Osteocyte (in vitro differentiated cells): ENCODE measurements around the gene BCL2L11. TPM values are rescaled to one million over a fixed set of nuclear protein-coding genes. Genes with fewer than 3 reads are reported as not detected.

Source experiments
- DNase-seq: peaks from one replicate; pipeline ENCODE4 v3.0.0; 2021; ENCODE audit warnings: mixed read lengths; ENCODE audit not compliant: unreplicated experiment; ENCODE audit errors: extremely low spot score
- H3K27ac Mint-ChIP-seq: one replicate; pipeline ENCODE4 v1.8.0; 2021; ENCODE audit warnings: mild to moderate bottlenecking, mixed read lengths; ENCODE audit not compliant: unreplicated experiment
- H3K27me3 Mint-ChIP-seq: one replicate; pipeline ENCODE4 v1.8.0; 2021; ENCODE audit warnings: mixed read lengths; ENCODE audit not compliant: unreplicated experiment
- H3K36me3 Mint-ChIP-seq: one replicate; pipeline ENCODE4 v1.8.0; 2021; ENCODE audit warnings: mixed read lengths; ENCODE audit not compliant: unreplicated experiment
- H3K4me1 Mint-ChIP-seq: one replicate; pipeline ENCODE4 v1.8.0; 2021; ENCODE audit warnings: mixed read lengths; ENCODE audit not compliant: unreplicated experiment
- H3K4me3 Mint-ChIP-seq: one replicate; pipeline ENCODE4 v1.8.0; 2021; ENCODE audit warnings: mild to moderate bottlenecking, moderate library complexity, mixed read lengths; ENCODE audit not compliant: unreplicated experiment
- H3K9me3 Mint-ChIP-seq: one replicate; pipeline ENCODE4 v1.8.0; 2021; ENCODE audit warnings: mixed read lengths; ENCODE audit not compliant: unreplicated experiment
- total RNA-seq: library from RNA; stranded (reverse); gene quantifications from 2 replicates; pipeline ENCODE4 v1.2.1, GENCODE V29; 2021
- TF ChIP-seq, protein P1 (sequence below): fragments of 200-600 bp; sonication (generic); IDR thresholded peaks from 2 replicates; pipeline ENCODE4 v1.5.0; 2021; ENCODE audit warnings: antibody characterized with exemption, mild to moderate bottlenecking, moderate library complexity

BCL2L11 gene
- total RNA-seq, 1 donor from 2014 or later: 38.9 TPM

DNA sequence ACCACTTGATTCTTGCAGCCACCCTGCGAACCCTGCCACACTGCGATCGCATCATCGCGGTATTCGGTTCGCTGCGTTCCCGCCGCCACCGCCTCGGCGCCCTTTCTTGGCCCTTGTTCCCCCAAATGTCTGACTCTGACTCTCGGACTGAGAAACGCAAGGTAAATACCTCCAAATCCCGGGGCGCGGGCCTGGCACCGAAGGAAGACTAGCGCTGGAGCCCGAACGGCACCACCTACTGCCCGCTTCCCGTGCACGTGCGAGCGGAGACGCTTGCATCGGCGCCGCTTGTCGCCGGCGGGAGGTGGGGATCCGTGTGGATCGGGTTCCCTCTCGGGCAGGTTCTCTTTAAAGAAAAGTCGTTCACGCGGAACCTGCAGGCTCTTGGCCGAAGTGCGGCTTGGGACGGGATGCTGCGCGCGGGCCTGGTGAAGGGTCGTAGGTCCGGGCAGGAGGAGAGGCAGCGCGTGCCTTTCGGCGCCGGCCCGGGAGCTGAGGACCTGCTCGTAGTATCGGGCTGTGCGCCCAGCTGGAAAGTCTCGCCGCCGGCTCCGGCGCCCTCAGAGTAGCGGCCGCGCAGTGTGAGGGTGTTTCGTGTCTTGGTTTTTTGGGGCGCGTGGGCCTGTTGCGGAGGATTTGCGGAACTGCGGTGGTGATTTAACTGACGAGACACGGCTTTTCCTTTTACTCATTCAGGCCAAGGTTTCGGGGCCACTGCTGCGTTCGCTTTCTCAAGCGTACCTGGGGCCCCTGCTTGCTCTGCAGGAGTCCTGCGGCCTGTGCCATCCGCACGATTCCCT, 514 bp downstream of the BCL2L11 start:
- Mint-ChIP-seq H3K9me3 (no peaks in the 10 kb centered on the region), H3K4me3 (peak overlapping the region; percentile 92), H3K27ac (peak overlapping the region; percentile 84), H3K27me3 (peaks cover 8% of the 10 kb centered on the region), H3K4me1 (peaks cover 50% of the 10 kb centered on the region), H3K36me3 (peaks cover 28% of the 10 kb centered on the region)
- peak; percentile 87 for DNase-seq
- TF ChIP-seq, protein P1, sequence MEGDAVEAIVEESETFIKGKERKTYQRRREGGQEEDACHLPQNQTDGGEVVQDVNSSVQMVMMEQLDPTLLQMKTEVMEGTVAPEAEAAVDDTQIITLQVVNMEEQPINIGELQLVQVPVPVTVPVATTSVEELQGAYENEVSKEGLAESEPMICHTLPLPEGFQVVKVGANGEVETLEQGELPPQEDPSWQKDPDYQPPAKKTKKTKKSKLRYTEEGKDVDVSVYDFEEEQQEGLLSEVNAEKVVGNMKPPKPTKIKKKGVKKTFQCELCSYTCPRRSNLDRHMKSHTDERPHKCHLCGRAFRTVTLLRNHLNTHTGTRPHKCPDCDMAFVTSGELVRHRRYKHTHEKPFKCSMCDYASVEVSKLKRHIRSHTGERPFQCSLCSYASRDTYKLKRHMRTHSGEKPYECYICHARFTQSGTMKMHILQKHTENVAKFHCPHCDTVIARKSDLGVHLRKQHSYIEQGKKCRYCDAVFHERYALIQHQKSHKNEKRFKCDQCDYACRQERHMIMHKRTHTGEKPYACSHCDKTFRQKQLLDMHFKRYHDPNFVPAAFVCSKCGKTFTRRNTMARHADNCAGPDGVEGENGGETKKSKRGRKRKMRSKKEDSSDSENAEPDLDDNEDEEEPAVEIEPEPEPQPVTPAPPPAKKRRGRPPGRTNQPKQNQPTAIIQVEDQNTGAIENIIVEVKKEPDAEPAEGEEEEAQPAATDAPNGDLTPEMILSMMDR: no peak

DNA sequence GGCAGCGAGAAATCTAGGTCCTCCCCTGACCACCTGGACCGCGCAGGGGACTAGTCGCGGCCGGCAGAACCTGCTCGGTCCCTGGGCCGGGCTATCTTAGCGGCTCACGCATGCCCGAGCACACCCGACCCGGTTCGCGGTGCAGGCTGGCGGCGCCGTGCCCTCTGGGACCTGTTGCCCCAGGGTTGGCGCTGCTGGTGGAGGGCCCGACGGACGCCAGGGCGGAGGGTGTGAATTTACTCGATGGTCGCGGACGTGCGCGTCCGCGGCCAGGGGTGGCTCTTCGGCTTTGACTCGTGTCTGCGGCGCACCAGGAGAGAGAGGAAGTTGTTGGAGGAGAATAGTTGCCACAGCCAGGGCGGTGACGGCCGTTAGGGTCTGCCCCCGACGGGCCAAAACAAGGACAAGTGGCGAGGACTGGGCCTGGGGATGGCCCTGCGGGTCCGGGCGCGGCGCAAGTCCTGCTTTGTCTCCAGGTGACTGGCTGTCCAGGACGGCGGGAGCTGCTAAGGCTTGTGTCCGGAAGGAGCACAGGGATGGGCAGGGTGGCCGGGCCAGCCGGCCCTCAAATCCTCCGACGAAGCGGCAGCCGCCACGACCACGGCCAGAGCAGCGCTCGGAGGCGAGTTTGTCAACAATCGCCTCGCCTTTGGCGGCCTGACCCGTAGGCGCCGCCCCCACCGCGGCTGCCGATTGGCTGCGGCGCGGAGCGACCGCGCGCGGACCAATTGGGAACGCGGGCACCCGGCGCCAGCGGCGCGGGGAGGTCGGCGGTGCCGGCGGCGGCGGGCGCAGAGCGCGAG, 1.3 kb downstream of the BCL2L11 start:
- Mint-ChIP-seq H3K4me1 (peaks cover 55% of the 10 kb centered on the region), H3K4me3 (peak overlapping the region; percentile 92), H3K36me3 (peaks cover 36% of the 10 kb centered on the region), H3K27me3 (peaks cover under 1% of the 10 kb centered on the region), H3K9me3 (no peaks in the 10 kb centered on the region), H3K27ac (peak overlapping the region; percentile 84)
- peak; percentile 95 for DNase-seq
- TF ChIP-seq, protein P1: no peak

DNA sequence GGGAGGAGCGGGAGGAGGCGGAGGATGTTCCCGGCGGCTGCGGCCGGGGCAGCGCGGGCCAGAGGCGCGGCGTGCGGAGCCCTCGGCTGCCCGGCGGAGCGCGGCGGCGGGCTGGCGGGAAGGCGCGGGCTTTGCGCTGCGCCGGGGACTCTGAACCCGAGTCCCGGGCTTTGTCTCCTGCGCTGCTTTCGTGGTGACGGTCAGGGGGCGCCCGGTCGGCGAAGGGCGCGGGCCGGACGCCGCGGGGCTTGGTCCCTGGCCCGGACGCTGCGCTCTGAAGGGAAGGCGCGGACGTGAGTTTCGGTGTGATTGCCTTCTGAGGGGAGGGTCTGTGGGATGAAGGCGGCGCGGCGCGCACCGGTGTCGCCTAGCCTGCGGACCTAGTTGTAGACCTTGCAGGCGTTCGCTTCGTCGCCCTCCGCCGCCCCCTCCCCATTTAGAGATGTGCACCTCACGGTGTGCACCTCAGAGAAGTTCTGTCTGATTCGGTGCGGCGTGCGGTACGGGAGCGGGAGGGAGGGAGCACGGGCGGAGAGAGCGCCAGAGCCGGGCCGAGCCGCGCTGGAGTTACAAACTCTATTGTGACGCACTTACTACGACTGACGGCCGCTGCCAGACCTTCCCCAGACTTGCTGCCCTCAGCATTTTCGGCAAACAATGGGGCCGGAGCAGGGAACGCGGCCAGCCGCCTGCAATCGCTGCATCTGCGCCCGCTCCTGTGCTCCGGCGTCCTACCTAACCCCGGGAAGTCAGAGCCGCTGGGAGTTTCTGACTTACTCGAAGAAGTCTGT, 2.1 kb downstream of the BCL2L11 start:
- peak overlapping the region; percentile 90 for H3K4me3 Mint-ChIP-seq

DNA sequence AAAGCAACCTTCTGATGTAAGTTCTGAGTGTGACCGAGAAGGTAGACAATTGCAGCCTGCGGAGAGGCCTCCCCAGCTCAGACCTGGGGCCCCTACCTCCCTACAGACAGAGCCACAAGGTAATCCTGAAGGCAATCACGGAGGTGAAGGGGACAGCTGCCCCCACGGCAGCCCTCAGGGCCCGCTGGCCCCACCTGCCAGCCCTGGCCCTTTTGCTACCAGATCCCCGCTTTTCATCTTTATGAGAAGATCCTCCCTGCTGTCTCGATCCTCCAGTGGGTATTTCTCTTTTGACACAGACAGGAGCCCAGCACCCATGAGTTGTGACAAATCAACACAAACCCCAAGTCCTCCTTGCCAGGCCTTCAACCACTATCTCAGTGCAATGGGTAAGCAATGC, 3.0 kb downstream of the BCL2L11 start:
- H3K36me3 Mint-ChIP-seq: peaks cover 52% of the 10 kb centered on the region
- DNase-seq: no peak
- H3K4me3 Mint-ChIP-seq: peak overlapping the region; percentile 90
- no peaks in the 10 kb centered on the region for H3K9me3 Mint-ChIP-seq
- TF ChIP-seq, protein P1: no peak
- H3K27me3 Mint-ChIP-seq: no peaks in the 10 kb centered on the region
- peak overlapping the region; percentile 31 for H3K27ac Mint-ChIP-seq
- H3K4me1 Mint-ChIP-seq: peaks cover 49% of the 10 kb centered on the region

More for the DNA sequence above, 2.1 kb downstream of the BCL2L11 start:
- Mint-ChIP-seq H3K4me1 (peaks cover 55% of the 10 kb centered on the region), H3K9me3 (no peaks in the 10 kb centered on the region), H3K27me3 (no peaks in the 10 kb centered on the region), H3K36me3 (peaks cover 43% of the 10 kb centered on the region), H3K27ac (peak overlapping the region; percentile 88)
- TF ChIP-seq, protein P1: no peak
- peak; percentile 88 for DNase-seq
